ENCODE measurements around the gene CACNB2. TPM values are rescaled to one million over a fixed set of nuclear protein-coding genes. Genes with fewer than 3 reads are reported as not detected.

The CACNB2 gene
- total and polyA plus RNA-seq, 2 experiments from 2014 or later, result 101 to 172 TPM

- Histone ChIP-seq H3K36me3 (no peaks in the 10 kb centered on the region), H3K4me1 (ENCODE audit: low read depth) (no peaks in the 10 kb centered on the region), H3K9me3 (ENCODE audit: low read depth) (no peaks in the 10 kb centered on the region), H3K27me3 (no peaks in the 10 kb centered on the region), H3K4me3 (no peak overlapping the region), H3K27ac (peak overlapping the region; percentile 14)
- no peak for TF ChIP-seq CTCF (IDR thresholded peaks at IDR 0.05; ENCODE audit: low read depth, low read length)
- no peak for DNase-seq (ENCODE audit: low read depth in 1 of 2, low spot score in 1 of 2)
These were observed 225.0 kb downstream of the CACNB2 start for GRCh38 chr10:18364987-18365775.

- no peaks in the 10 kb centered on the region for H3K36me3 ChIP-seq
- DNase-seq (ENCODE audit: low read depth in 1 of 2, low spot score in 1 of 2), result no peak
- TF ChIP-seq CTCF (IDR thresholded peaks at IDR 0.05; ENCODE audit: low read depth, low read length), result no peak
- no peaks in the 10 kb centered on the region for H3K4me1 ChIP-seq (ENCODE audit: low read depth)
- no peaks in the 10 kb centered on the region for H3K9me3 ChIP-seq (ENCODE audit: low read depth)
- H3K27ac ChIP-seq, result no peak overlapping the region
- H3K4me3 ChIP-seq, result no peak overlapping the region
- H3K27me3 ChIP-seq, result no peaks in the 10 kb centered on the region
These were observed 227.6 kb downstream of the CACNB2 start for GRCh38 chr10:18367840-18368239.

GRCh38 chr10:18368273-18368672, 228.0 kb downstream of the CACNB2 start:
- H3K9me3 ChIP-seq (ENCODE audit: low read depth), result no peaks in the 10 kb centered on the region
- H3K36me3 ChIP-seq, result no peaks in the 10 kb centered on the region
- no peaks in the 10 kb centered on the region for H3K4me1 ChIP-seq (ENCODE audit: low read depth)
- H3K27me3 ChIP-seq, result no peaks in the 10 kb centered on the region
- no peak overlapping the region for H3K27ac ChIP-seq
- TF ChIP-seq CTCF (IDR thresholded peaks at IDR 0.05; ENCODE audit: low read depth, low read length), result no peak
- DNase-seq (ENCODE audit: low read depth in 1 of 2, low spot score in 1 of 2), result no peak
- H3K4me3 ChIP-seq, result no peak overlapping the region

GRCh38 chr10:18368682-18369081, 228.5 kb downstream of the CACNB2 start:
- Histone ChIP-seq H3K9me3 (ENCODE audit: low read depth) (no peaks in the 10 kb centered on the region), H3K4me3 (no peak overlapping the region), H3K4me1 (ENCODE audit: low read depth) (no peaks in the 10 kb centered on the region), H3K36me3 (no peaks in the 10 kb centered on the region), H3K27ac (no peak overlapping the region), H3K27me3 (no peaks in the 10 kb centered on the region)
- peak in 1 of 2 donors; percentile 24 for DNase-seq (ENCODE audit: low read depth in 1 of 2, low spot score in 1 of 2)
- no peak for TF ChIP-seq CTCF (IDR thresholded peaks at IDR 0.05; ENCODE audit: low read depth, low read length)

- no peak for DNase-seq (ENCODE audit: low read depth in 1 of 2, low spot score in 1 of 2)
- no peaks in the 10 kb centered on the region for H3K9me3 ChIP-seq (ENCODE audit: low read depth)
- H3K36me3 ChIP-seq, result no peaks in the 10 kb centered on the region
- H3K27ac ChIP-seq, result no peak overlapping the region
- no peaks in the 10 kb centered on the region for H3K27me3 ChIP-seq
- no peak overlapping the region for H3K4me3 ChIP-seq
- TF ChIP-seq CTCF (IDR thresholded peaks at IDR 0.05; ENCODE audit: low read depth, low read length), result no peak
- no peaks in the 10 kb centered on the region for H3K4me1 ChIP-seq (ENCODE audit: low read depth)
These were observed 229.7 kb downstream of the CACNB2 start for GRCh38 chr10:18369859-18370473.

All from cardiac muscle cell (in vitro differentiated cells and primary cell).